SK-N-MC (cell line): ENCODE measurements around the gene ANK3.

Experiments used
- EZH2 ChIP-seq: fragments of 200-600 bp; sonication (generic); IDR thresholded peaks from one replicate; pipeline ENCODE4 v1.6.1; 2017; ENCODE audit warnings: antibody characterized with exemption
- FOXP2 ChIP-seq: optimal IDR thresholded peaks from 2 replicates; pipeline ENCODE3; 2011; ENCODE audit warnings: mild to moderate bottlenecking, moderate library complexity; ENCODE audit not compliant: insufficient read depth; ENCODE audit errors: extremely low read length, control extremely low read depth
- POLR2AphosphoS5 ChIP-seq: IDR thresholded peaks from 2 replicates; pipeline ENCODE4 v1.6.1; 2012; ENCODE audit warnings: mild to moderate bottlenecking, low read depth, low read length, borderline replicate concordance

GRCh38 chr10:60238759-60239100 lies 150.9 kb downstream of the ANK3 start:
- TF ChIP-seq EZH2 = no peak
- TF ChIP-seq POLR2AphosphoS5 = no peak
- TF ChIP-seq FOXP2 = no peak
